Measurements from ENCODE around the gene TCF4. TPM values are rescaled to one million over a fixed set of nuclear protein-coding genes. Genes with fewer than 3 reads are reported as not detected.

The TCF4 gene
- total and polyA plus RNA-seq, 2 donors (not counting 1 experiment from before 2014, with no cell fraction given): 68.5 to 353 TPM

DNA sequence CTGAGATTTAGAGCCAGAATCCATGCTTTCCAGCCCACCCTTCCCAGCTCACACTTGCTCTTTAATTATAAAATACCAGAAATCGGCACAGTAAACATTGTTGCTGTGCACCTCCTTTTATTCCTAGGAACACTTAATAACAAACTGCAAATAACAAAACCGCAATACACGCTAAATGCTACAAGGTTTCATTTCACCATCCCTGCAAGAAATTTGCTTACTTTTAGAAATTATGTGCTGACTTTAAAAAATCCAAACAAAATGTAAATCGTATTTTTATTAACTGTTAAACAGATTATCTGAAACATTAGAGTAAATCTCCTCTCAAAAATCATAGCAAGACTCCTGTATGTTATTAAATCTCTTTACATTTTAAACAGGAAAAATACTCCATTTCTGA lies 79.3 kb downstream of the TCF4 start:
- Mint-ChIP-seq H3K9me3 (ENCODE audit: insufficient read depth) (no peaks in the 10 kb centered on the region), H3K27me3 (no peaks in the 10 kb centered on the region), H3K4me1 (peaks cover 55% of the 10 kb centered on the region), H3K27ac (no peak overlapping the region), H3K4me3 (peak overlapping the region; percentile 0)
- H3K79me2 ChIP-seq (ENCODE audit: control insufficient read depth, insufficient read depth, low read length): peaks cover 9% of the 10 kb centered on the region
- TF ChIP-seq, protein P1, sequence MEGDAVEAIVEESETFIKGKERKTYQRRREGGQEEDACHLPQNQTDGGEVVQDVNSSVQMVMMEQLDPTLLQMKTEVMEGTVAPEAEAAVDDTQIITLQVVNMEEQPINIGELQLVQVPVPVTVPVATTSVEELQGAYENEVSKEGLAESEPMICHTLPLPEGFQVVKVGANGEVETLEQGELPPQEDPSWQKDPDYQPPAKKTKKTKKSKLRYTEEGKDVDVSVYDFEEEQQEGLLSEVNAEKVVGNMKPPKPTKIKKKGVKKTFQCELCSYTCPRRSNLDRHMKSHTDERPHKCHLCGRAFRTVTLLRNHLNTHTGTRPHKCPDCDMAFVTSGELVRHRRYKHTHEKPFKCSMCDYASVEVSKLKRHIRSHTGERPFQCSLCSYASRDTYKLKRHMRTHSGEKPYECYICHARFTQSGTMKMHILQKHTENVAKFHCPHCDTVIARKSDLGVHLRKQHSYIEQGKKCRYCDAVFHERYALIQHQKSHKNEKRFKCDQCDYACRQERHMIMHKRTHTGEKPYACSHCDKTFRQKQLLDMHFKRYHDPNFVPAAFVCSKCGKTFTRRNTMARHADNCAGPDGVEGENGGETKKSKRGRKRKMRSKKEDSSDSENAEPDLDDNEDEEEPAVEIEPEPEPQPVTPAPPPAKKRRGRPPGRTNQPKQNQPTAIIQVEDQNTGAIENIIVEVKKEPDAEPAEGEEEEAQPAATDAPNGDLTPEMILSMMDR (IDR thresholded peaks at IDR 0.05): no peak
- TF ChIP-seq EZH2 (IDR thresholded peaks at IDR 0.05; ENCODE audit: borderline replicate concordance, insufficient read depth, low read depth, low read length, poor library complexity, severe bottlenecking): no peak
- no peak overlapping the region for H3K4me2 ChIP-seq (replicated peaks; ENCODE audit: low read depth, low read length, poor library complexity, severe bottlenecking)
- no peak overlapping the region for H3K9ac ChIP-seq (ENCODE audit: low read length)
- H3K4me3 ChIP-seq (ENCODE audit: control extremely low read depth in 1 of 5, extremely low read depth in 1 of 5, insufficient read depth in 1 of 5, low read depth in 2 of 5, low read length in 4 of 5): no peak overlapping the region
- WGBS (ENCODE audit: insufficient coverage): no CpG with 5 or more reads among the region's 4 CpGs
- ATAC-seq (ENCODE audit: low read depth) (no peak), DNase-seq (no peak)
- H3K4me1 ChIP-seq (ENCODE audit: control insufficient read depth in 2 of 2, insufficient read depth in 2 of 2, low read length in 2 of 2): peaks cover 24 to 27% of the 10 kb centered on the region in 2 donors
- H3K9me3 ChIP-seq (ENCODE audit: control extremely low read depth in 1 of 3, control insufficient read depth in 2 of 3, insufficient read depth in 1 of 3, low read length in 2 of 3): peaks cover 0 to 2% (median 0%) of the 10 kb centered on the region in 3 donors
- H3K27me3 ChIP-seq (replicated peaks in 1 of 4; ENCODE audit: control extremely low read depth in 1 of 4, control insufficient read depth in 3 of 4, insufficient read depth in 4 of 4, low read length in 3 of 4): no peaks in the 10 kb centered on the region
- ChIA-PET POLR2A (interaction anchor here (0.6 kb wide), 1 partner anchor 233 kb away, joined by 3 read pairs; no protein-coding TSS in a partner anchor), CTCF (no interaction called here)
- no peaks in the 10 kb centered on the region for H4K20me1 ChIP-seq (ENCODE audit: control insufficient read depth, insufficient read depth, low read length, poor library complexity, severe bottlenecking)
- H3K27ac ChIP-seq (ENCODE audit: low read length in 2 of 2): no peak overlapping the region
- no peaks in the 10 kb centered on the region for H3K36me3 ChIP-seq (replicated peaks in 1 of 2; ENCODE audit: control extremely low read depth in 1 of 2, control insufficient read depth in 1 of 2, extremely low read depth in 1 of 2, insufficient read depth in 2 of 2, low read length in 1 of 2)
- H2AFZ ChIP-seq (ENCODE audit: insufficient read depth, low read depth, low read length, poor library complexity, severe bottlenecking): no peak overlapping the region
- intact Hi-C loops (cut with micrococcal nuclease): loop anchor here (5.0 kb wide), 1 partner anchor 79 kb away; the partner anchor contains the start of gene TCF4

DNA sequence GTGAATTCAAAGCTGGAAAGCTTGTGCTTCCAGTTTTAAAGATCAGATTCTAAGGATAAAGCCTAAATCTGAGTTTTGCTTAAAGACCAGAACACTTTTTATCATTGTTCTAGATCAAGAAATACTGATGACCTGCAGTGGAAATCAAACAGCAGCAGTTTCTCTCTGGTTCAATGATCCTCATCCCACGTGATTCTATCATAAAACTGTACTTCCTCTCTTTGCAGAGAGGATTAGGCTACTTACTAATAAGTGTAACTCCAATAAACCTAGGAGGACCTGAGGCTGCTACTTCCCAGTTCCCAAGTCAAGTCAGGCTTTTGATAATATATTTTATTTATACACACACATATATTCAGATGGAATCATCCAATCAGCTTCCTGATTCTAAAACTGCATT lies 81.9 kb downstream of the TCF4 start:
- WGBS (ENCODE audit: insufficient coverage): no CpG with 5 or more reads among the region's 1 CpG
- H3K27me3 ChIP-seq (replicated peaks in 1 of 4; ENCODE audit: control extremely low read depth in 1 of 4, control insufficient read depth in 3 of 4, insufficient read depth in 4 of 4, low read length in 3 of 4): no peaks in the 10 kb centered on the region
- peak overlapping the region; percentile 39 for H3K4me2 ChIP-seq (replicated peaks; ENCODE audit: low read depth, low read length, poor library complexity, severe bottlenecking)
- no peaks in the 10 kb centered on the region for H3K36me3 ChIP-seq (replicated peaks in 1 of 2; ENCODE audit: control extremely low read depth in 1 of 2, control insufficient read depth in 1 of 2, extremely low read depth in 1 of 2, insufficient read depth in 2 of 2, low read length in 1 of 2)
- ChIA-PET CTCF (interaction anchor here (0.9 kb wide), 1 partner anchor 272 kb away, joined by 3 read pairs; no protein-coding TSS in a partner anchor), POLR2A (no interaction called here)
- H3K4me1 ChIP-seq (ENCODE audit: control insufficient read depth in 2 of 2, insufficient read depth in 2 of 2, low read length in 2 of 2): peaks cover 24 to 29% of the 10 kb centered on the region in 2 donors
- H3K9ac ChIP-seq (ENCODE audit: low read length): no peak overlapping the region
- no peaks in the 10 kb centered on the region for H3K27me3 Mint-ChIP-seq
- H4K20me1 ChIP-seq (ENCODE audit: control insufficient read depth, insufficient read depth, low read length, poor library complexity, severe bottlenecking): no peaks in the 10 kb centered on the region
- no peak for TF ChIP-seq EZH2 (IDR thresholded peaks at IDR 0.05; ENCODE audit: borderline replicate concordance, insufficient read depth, low read depth, low read length, poor library complexity, severe bottlenecking)
- TF ChIP-seq, protein P1 (IDR thresholded peaks at IDR 0.05): no peak
- H3K27ac Mint-ChIP-seq: peak overlapping the region; percentile 86
- peak overlapping the region in 1 of 5 experiments; percentile 11 for H3K4me3 ChIP-seq (ENCODE audit: control extremely low read depth in 1 of 5, extremely low read depth in 1 of 5, insufficient read depth in 1 of 5, low read depth in 2 of 5, low read length in 4 of 5)
- H3K4me1 Mint-ChIP-seq: peaks cover 54% of the 10 kb centered on the region
- peak overlapping the region; percentile 33 for H3K4me3 Mint-ChIP-seq
- peaks cover 11% of the 10 kb centered on the region for H3K79me2 ChIP-seq (ENCODE audit: control insufficient read depth, insufficient read depth, low read length)
- no peaks in the 10 kb centered on the region for H3K9me3 Mint-ChIP-seq (ENCODE audit: insufficient read depth)
- ATAC-seq (ENCODE audit: low read depth): peak; percentile 46
- DNase-seq: peak; percentile 64
- intact Hi-C loops (cut with micrococcal nuclease): loop anchor here (5.0 kb wide), 1 partner anchor 81 kb away; the partner anchor contains the start of gene TCF4
- H3K27ac ChIP-seq (ENCODE audit: low read length in 2 of 2): peak overlapping the region; percentile 31 to 35
- peak overlapping the region; percentile 31 for H2AFZ ChIP-seq (ENCODE audit: insufficient read depth, low read depth, low read length, poor library complexity, severe bottlenecking)
- H3K9me3 ChIP-seq (ENCODE audit: control extremely low read depth in 1 of 3, control insufficient read depth in 2 of 3, insufficient read depth in 1 of 3, low read length in 2 of 3): no peaks in the 10 kb centered on the region

Measured in B cell (primary cell).